K562 (cell line): ENCODE data around the gene GP1BB. TPM values are rescaled to one million over a fixed set of nuclear protein-coding genes. Genes with fewer than 3 reads are reported as not detected.

ENCODE experiments used
- CXXC5 ChIP-seq: fragments of 250-450 bp; sonication (Bioruptor Pico); IDR thresholded peaks from 2 replicates; pipeline ENCODE4 v1.8.0; 2022; ENCODE audit warnings: inconsistent platforms, mild to moderate bottlenecking, moderate library complexity
- EZH2 ChIP-seq: IDR thresholded peaks from 2 replicates; pipeline ENCODE4 v1.6.1; 2012; ENCODE audit warnings: low read depth, mild to moderate bottlenecking, inconsistent platforms, low read length, borderline replicate concordance
- GTF2A2 ChIP-seq: IDR thresholded peaks from 2 replicates; pipeline ENCODE4 v1.6.1; 2016; ENCODE audit warnings: mild to moderate bottlenecking, missing genetic modification characterization, missing compliant biosample characterization
- KLF16 ChIP-seq: IDR thresholded peaks from 2 replicates; pipeline ENCODE4 v1.6.1; 2016; ENCODE audit warnings: antibody characterized with exemption
- MAFK ChIP-seq: IDR thresholded peaks from 2 replicates; pipeline ENCODE4 v1.6.1; 2011; ENCODE audit warnings: low read length, improper control_type of control experiment
- MLX ChIP-seq, 2 experiments: fragments of 450-650 bp in 1 of 2; sonication (generic) in 1 of 2; formaldehyde crosslinking; conservative IDR thresholded peaks; 2 replicates each; pipeline versions ENCODE4 v1.4.0 to v1.8.1; 2020 to 2022; ENCODE audit warnings: mild to moderate bottlenecking in 1 of 2, missing genetic modification reagents in 1 of 2
- MXI1 ChIP-seq: IDR thresholded peaks from 2 replicates; pipeline ENCODE4 v1.6.1; 2011; ENCODE audit warnings: low read depth, mild to moderate bottlenecking, improper control_type of control experiment, low read length
- RCOR1 ChIP-seq, 2 experiments: IDR thresholded peaks; 2 replicates each; pipeline ENCODE4 v1.6.1; 2012; ENCODE audit warnings: low read depth in 2 of 2, low read length in 2 of 2, borderline replicate concordance in 1 of 2, improper control_type of control experiment in 1 of 2
- SIN3A ChIP-seq, 2 experiments: fragments of 150-350 bp in 1 of 2; IDR thresholded peaks; 2 replicates each; pipeline ENCODE4 v1.6.1; 2011 to 2016; ENCODE audit warnings: borderline replicate concordance in 2 of 2, low read depth in 2 of 2, low read length in 2 of 2, mild to moderate bottlenecking in 2 of 2, moderate library complexity in 2 of 2; ENCODE audit not compliant: control insufficient read depth in 1 of 2
- SIX5 ChIP-seq, 2 experiments: IDR thresholded peaks; 2 replicates each; pipeline ENCODE4 v1.6.1; 2011; ENCODE audit warnings: low read length in 2 of 2, borderline replicate concordance in 1 of 2, low read depth in 1 of 2, mild to moderate bottlenecking in 1 of 2, moderate library complexity in 1 of 2; ENCODE audit not compliant: insufficient read depth in 1 of 2
- SNRNP70 ChIP-seq: fragments of 200-400 bp; formaldehyde crosslinking; optimal IDR thresholded peaks from 2 replicates; pipeline ENCODE3; 2017; ENCODE audit warnings: low read depth, low read length
- ZNF224 ChIP-seq: sonication (generic); formaldehyde crosslinking; IDR thresholded peaks from 2 replicates; pipeline ENCODE4 v1.8.0; 2022; ENCODE audit warnings: mild to moderate bottlenecking, missing genetic modification reagents
- ZNF668 ChIP-seq: fragments of 250-450 bp; sonication (Bioruptor Pico); IDR thresholded peaks from 2 replicates; pipeline ENCODE4 v1.8.0; 2022; ENCODE audit warnings: mild to moderate bottlenecking, inconsistent platforms
- polyA plus RNA-seq, 8 experiments: library from polyadenylated mRNA; depleted of rRNA in 4 of 8; stranded (reverse) in 5 of 8; unstranded in 3 of 8; fragments of >200 nt; fragmentation: Nextera tagmentation in 2 of 8; fragmentation: Illumina TruSeq in 1 of 8; extraction: Ambion mirVana in 2 of 8; extraction: Trizol in 1 of 8; gene quantifications; 2 replicates each; pipeline versions ENCODE4 v1.2.1 to v1.2.3, GENCODE V29; 2011 to 2014; ENCODE audit warnings: inconsistent platforms in 1 of 8, missing spikeins in 1 of 8
- total RNA-seq, 7 experiments: library from RNA; depleted of rRNA in 6 of 7; stranded (reverse); fragments of >200 nt in 6 of 7; fragmentation: Illumina TruSeq in 2 of 7; extraction: Trizol in 2 of 7; gene quantifications; 2 replicates each; pipeline versions ENCODE4 v1.2.1 to v1.2.3, GENCODE V29; 2011 to 2021; ENCODE audit warnings: low replicate concordance in 1 of 7
- TF ChIP-seq, protein P1 (sequence below): fragments of 200-600 bp; sonication (generic); IDR thresholded peaks from one replicate; pipeline ENCODE4 v1.6.1; 2012; ENCODE audit warnings: mild to moderate bottlenecking, low read depth, low read length, inconsistent platforms

Gene GP1BB
- total and polyA plus RNA-seq, 9 of the 15 experiments (the other 6 are each of a cell fraction or from before 2014, with no cell fraction given): 0.69 to 162 (median 2.8) TPM

- TF ChIP-seq MXI1 (no peak), MLX (CRISPR knock-in tag; conservative IDR thresholded peaks at IDR 0.05) (0 out of 4 replicates have a peak, but pooled peaks of 1 of the 2 experiments have one; percentile 5), EZH2 (no peak), GTF2A2 (no peak), MAFK (no peak), SIX5 (IDR thresholded peaks at IDR 0.05; ENCODE audit: borderline replicate concordance in 1 of 2, insufficient read depth in 1 of 2, low read depth in 1 of 2, low read length in 2 of 2) (0 out of 4 replicates have a peak, but pooled peaks of 1 of the 2 experiments have one; percentile 2), ZNF224 (CRISPR knock-in tag) (no peak), CXXC5 (0 out of 2 replicates have a peak, but pooled peaks have one; percentile 22), KLF16 (no peak), SNRNP70 (no peak), RCOR1 (IDR thresholded peaks at IDR 0.05; ENCODE audit: borderline replicate concordance in 1 of 2, low read depth in 2 of 2, low read length in 2 of 2) (no peak), ZNF668 (CRISPR knock-in tag) (no peak), SIN3A (IDR thresholded peaks at IDR 0.05; ENCODE audit: borderline replicate concordance in 2 of 2, control insufficient read depth in 1 of 2, low read depth in 2 of 2, low read length in 2 of 2) (no peak)
- TF ChIP-seq, protein P1, sequence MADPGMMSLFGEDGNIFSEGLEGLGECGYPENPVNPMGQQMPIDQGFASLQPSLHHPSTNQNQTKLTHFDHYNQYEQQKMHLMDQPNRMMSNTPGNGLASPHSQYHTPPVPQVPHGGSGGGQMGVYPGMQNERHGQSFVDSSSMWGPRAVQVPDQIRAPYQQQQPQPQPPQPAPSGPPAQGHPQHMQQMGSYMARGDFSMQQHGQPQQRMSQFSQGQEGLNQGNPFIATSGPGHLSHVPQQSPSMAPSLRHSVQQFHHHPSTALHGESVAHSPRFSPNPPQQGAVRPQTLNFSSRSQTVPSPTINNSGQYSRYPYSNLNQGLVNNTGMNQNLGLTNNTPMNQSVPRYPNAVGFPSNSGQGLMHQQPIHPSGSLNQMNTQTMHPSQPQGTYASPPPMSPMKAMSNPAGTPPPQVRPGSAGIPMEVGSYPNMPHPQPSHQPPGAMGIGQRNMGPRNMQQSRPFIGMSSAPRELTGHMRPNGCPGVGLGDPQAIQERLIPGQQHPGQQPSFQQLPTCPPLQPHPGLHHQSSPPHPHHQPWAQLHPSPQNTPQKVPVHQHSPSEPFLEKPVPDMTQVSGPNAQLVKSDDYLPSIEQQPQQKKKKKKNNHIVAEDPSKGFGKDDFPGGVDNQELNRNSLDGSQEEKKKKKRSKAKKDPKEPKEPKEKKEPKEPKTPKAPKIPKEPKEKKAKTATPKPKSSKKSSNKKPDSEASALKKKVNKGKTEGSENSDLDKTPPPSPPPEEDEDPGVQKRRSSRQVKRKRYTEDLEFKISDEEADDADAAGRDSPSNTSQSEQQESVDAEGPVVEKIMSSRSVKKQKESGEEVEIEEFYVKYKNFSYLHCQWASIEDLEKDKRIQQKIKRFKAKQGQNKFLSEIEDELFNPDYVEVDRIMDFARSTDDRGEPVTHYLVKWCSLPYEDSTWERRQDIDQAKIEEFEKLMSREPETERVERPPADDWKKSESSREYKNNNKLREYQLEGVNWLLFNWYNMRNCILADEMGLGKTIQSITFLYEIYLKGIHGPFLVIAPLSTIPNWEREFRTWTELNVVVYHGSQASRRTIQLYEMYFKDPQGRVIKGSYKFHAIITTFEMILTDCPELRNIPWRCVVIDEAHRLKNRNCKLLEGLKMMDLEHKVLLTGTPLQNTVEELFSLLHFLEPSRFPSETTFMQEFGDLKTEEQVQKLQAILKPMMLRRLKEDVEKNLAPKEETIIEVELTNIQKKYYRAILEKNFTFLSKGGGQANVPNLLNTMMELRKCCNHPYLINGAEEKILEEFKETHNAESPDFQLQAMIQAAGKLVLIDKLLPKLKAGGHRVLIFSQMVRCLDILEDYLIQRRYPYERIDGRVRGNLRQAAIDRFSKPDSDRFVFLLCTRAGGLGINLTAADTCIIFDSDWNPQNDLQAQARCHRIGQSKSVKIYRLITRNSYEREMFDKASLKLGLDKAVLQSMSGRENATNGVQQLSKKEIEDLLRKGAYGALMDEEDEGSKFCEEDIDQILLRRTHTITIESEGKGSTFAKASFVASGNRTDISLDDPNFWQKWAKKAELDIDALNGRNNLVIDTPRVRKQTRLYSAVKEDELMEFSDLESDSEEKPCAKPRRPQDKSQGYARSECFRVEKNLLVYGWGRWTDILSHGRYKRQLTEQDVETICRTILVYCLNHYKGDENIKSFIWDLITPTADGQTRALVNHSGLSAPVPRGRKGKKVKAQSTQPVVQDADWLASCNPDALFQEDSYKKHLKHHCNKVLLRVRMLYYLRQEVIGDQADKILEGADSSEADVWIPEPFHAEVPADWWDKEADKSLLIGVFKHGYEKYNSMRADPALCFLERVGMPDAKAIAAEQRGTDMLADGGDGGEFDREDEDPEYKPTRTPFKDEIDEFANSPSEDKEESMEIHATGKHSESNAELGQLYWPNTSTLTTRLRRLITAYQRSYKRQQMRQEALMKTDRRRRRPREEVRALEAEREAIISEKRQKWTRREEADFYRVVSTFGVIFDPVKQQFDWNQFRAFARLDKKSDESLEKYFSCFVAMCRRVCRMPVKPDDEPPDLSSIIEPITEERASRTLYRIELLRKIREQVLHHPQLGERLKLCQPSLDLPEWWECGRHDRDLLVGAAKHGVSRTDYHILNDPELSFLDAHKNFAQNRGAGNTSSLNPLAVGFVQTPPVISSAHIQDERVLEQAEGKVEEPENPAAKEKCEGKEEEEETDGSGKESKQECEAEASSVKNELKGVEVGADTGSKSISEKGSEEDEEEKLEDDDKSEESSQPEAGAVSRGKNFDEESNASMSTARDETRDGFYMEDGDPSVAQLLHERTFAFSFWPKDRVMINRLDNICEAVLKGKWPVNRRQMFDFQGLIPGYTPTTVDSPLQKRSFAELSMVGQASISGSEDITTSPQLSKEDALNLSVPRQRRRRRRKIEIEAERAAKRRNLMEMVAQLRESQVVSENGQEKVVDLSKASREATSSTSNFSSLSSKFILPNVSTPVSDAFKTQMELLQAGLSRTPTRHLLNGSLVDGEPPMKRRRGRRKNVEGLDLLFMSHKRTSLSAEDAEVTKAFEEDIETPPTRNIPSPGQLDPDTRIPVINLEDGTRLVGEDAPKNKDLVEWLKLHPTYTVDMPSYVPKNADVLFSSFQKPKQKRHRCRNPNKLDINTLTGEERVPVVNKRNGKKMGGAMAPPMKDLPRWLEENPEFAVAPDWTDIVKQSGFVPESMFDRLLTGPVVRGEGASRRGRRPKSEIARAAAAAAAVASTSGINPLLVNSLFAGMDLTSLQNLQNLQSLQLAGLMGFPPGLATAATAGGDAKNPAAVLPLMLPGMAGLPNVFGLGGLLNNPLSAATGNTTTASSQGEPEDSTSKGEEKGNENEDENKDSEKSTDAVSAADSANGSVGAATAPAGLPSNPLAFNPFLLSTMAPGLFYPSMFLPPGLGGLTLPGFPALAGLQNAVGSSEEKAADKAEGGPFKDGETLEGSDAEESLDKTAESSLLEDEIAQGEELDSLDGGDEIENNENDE: no peak
Measured at GRCh38 chr22:19727310-19728150, 4.2 kb downstream of the GP1BB start (continued).
